SJCRH30 (cell line): Measurements from ENCODE around the gene AADACL3. TPM values are rescaled to one million over a fixed set of nuclear protein-coding genes. Genes with fewer than 3 reads are reported as not detected.
"Not testable (repeated sequence)": the region's sequence is repeated elsewhere in the genome, so short reads cannot be mapped to it uniquely, and the experiment has no call there.

Experiments
- DNase-seq, 2 experiments: peaks; one replicate each; pipeline ENCODE4 v3.0.0-alpha.2; 2015 to 2020
- H3K27ac ChIP-seq: fragments of 250-450 bp; sonication (Bioruptor Pico); 2 replicates; pipeline ENCODE4 v1.5.1; 2020; ENCODE audit warnings: mild to moderate bottlenecking, moderate library complexity
- H3K27me3 ChIP-seq: fragments of 250-450 bp; sonication (Bioruptor Pico); 2 replicates; pipeline ENCODE4 v1.5.1; 2020; ENCODE audit warnings: mild to moderate bottlenecking, moderate library complexity
- H3K36me3 ChIP-seq: fragments of 250-450 bp; sonication (Bioruptor Pico); 2 replicates; pipeline ENCODE4 v1.5.1; 2020; ENCODE audit warnings: mild to moderate bottlenecking, moderate library complexity
- H3K4me1 ChIP-seq: fragments of 250-450 bp; sonication (Bioruptor Pico); 2 replicates; pipeline ENCODE4 v1.5.1; 2020; ENCODE audit warnings: mild to moderate bottlenecking, moderate library complexity
- H3K4me3 ChIP-seq: fragments of 250-450 bp; sonication (Bioruptor Pico); 2 replicates; pipeline ENCODE4 v1.5.1; 2020; ENCODE audit warnings: mild to moderate bottlenecking, moderate library complexity
- H3K9me3 ChIP-seq: fragments of 250-450 bp; sonication (Bioruptor Pico); replicated peaks from 2 replicates; pipeline ENCODE4 v1.5.1; 2020; ENCODE audit warnings: mild to moderate bottlenecking, moderate library complexity
- total RNA-seq: library from RNA; depleted of rRNA; stranded (reverse); fragments of >200 nt; shearing (Covaris generic); gene quantifications from 2 replicates; pipeline ENCODE4 v1.2.3, GENCODE V29; 2014; rRNA removed

AADACL3 gene, protein sequence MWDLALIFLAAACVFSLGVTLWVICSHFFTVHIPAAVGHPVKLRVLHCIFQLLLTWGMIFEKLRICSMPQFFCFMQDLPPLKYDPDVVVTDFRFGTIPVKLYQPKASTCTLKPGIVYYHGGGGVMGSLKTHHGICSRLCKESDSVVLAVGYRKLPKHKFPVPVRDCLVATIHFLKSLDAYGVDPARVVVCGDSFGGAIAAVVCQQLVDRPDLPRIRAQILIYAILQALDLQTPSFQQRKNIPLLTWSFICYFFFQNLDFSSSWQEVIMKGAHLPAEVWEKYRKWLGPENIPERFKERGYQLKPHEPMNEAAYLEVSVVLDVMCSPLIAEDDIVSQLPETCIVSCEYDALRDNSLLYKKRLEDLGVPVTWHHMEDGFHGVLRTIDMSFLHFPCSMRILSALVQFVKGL
- not detected in 2 replicates for total RNA-seq

DNA sequence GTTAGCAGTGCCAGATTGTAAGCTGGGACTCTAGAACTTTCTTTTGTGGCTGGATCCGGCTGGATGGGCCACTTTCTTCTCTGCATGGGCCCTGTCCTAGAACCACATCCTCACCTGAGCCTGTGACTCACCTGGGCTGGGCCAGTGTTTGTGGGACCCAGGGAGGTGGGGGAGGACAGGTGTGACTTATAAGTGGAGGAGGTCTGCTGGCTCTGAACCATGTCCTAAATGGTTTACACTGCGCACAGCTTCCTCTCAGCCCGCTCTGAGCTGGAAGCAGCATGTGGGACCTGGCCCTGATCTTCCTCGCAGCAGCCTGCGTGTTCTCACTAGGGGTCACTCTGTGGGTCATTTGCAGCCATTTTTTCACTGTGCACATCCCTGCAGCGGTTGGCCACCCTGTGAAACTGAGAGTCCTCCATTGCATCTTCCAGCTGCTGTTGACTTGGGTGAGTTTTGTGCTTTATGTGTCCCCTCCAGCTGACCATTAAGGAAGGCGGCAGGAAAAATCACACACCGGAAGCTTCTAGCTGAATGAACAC, at the start of gene AADACL3:
Gene AADACL3, plus strand, starts transcription at position 215 of the 542 bp plus-strand sequence. Its CDS starts 67 bp downstream, at position 282.
- H3K4me3 ChIP-seq: no peak within 1 kb of the TSS
- no peaks in the 10 kb centered on the region for H3K36me3 ChIP-seq
- H3K9me3 ChIP-seq: no peaks in the 10 kb centered on the region
- no peaks in the 10 kb centered on the region for H3K4me1 ChIP-seq
- no peak within 1 kb of the TSS for H3K27ac ChIP-seq
- 0 out of 2 replicates have a peak, but pooled peaks cover 2% of the 10 kb centered on the region for H3K27me3 ChIP-seq
- no peak for DNase-seq

DNA sequence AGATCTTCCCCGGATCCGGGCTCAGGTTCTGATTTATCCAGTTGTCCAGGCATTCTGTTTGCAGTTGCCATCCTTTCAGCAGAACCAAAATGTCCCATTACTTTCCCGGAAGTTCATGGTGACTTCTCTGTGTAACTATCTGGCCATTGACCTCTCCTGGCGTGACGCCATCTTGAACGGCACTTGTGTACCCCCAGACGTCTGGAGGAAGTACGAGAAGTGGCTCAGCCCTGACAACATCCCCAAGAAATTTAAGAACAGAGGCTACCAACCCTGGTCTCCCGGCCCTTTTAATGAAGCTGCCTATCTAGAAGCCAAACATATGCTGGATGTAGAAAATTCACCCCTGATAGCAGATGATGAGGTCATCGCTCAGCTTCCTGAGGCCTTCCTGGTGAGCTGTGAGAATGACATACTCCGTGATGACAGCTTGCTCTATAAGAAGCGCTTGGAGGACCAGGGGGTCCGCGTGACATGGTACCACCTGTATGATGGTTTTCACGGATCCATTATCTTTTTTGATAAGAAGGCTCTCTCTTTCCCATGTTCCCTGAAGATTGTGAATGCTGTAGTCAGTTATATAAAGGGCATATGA, 49.7 kb upstream of the AADACL3 start:
- Histone ChIP-seq H3K36me3 (no peaks in the 10 kb centered on the region), H3K4me3 (no peak overlapping the region), H3K27me3 (no peaks in the 10 kb centered on the region), H3K9me3 (peaks cover 4% of the 10 kb centered on the region; the same call in 1 of the 2 replicates), H3K4me1 (peaks cover 7% of the 10 kb centered on the region), H3K27ac (no peak overlapping the region)
- no peak for DNase-seq

DNA sequence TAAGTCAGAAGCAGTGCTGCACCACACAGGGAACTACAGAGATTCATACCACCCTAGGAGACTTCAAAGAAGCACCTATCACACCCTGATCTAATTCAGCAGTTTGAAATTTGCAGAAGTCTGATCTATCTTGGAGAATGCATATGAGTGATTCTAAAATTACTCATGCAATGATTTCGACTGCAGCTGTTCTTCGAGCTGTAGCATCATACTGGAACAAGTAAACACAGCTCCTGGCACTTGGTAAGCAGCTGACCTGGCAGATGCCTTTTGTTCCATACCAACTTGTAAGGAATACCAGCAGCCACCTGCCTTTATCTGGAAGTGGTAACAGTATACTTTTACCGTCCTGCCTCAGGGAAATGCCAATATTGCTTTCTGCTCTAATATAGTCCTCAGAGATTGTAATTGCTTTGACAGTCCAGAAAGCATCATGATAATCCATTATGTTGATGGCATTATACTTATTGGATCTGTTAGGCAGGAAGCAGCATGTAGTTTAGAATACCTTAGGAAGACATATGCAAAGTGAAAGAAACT, 46.3 kb upstream of the AADACL3 start:
- H3K4me3 ChIP-seq: no peak overlapping the region
- no peaks in the 10 kb centered on the region for H3K27me3 ChIP-seq
- peak; percentile 27 to 47 for DNase-seq
- peaks cover 4% of the 10 kb centered on the region; the same call in 1 of the 2 replicates for H3K9me3 ChIP-seq
- no peaks in the 10 kb centered on the region for H3K36me3 ChIP-seq
- peaks cover 7% of the 10 kb centered on the region for H3K4me1 ChIP-seq
- H3K27ac ChIP-seq: no peak overlapping the region

DNA sequence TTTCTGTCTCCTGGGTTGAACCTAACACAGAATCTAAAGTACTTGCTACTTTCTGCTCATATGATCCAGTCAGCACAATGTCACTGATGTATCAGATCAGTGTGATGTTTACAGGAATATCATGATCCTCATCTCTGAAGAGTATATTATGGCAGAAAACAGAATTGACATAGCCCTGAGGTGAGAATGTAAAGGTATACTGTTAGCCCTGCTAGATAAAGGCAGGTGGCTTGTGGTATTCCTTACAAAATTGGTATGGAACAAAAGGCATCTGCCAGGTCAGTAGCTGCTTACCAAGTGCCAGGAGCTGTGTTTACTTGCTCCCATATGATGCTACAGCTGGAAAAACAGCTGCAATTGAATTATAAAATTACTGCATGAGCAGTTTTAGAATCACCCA, 41.6 kb upstream of the AADACL3 start:
- Histone ChIP-seq H3K27ac (no peak overlapping the region), H3K27me3 (no peaks in the 10 kb centered on the region), H3K36me3 (no peaks in the 10 kb centered on the region), H3K9me3 (no peaks in the 10 kb centered on the region), H3K4me3 (no peak overlapping the region), H3K4me1 (peaks cover 4% of the 10 kb centered on the region)
- no peak for DNase-seq

DNA sequence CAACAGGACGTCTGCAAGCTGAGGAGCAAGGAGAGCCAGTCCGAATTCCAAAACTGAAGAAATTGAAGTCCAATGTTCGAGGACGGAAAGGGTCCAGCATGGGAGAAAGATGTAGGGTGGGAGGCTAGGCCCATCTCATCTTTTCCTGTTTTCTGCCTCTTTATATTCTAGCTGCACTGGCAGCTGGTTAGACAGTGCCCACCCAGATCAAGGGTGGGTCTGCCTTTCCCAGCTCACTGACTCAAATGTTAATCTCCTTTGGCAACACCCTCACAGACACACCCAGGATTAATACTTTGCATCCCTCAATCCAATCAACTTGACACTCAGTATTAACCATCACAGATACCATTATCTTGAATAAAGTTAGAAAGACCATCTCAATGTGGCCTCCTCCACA, 39.8 kb upstream of the AADACL3 start:
- not testable (repeated sequence) for H3K27ac ChIP-seq, H3K36me3 ChIP-seq, H3K4me1 ChIP-seq, H3K9me3 ChIP-seq, H3K4me3 ChIP-seq, H3K27me3 ChIP-seq, DNase-seq

DNA sequence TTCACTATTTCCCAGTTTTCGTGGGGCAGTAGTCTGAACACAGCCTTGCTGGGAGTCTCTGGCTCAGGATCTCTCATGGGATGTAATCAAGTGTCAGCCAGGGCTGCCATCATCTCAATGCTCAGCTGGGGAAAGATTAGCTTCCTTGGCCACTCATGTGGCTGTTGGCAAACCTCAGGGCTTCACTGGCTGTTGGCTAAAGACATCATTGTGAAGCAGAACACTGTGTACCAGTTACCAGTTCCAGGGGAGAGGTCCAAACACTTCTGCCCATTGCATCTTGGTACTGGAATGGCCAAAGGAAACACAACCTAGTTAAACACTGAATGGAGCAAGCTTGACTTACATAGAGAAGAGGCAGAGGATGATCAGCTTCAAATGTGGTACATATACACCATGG, 38.3 kb upstream of the AADACL3 start:
- Histone ChIP-seq H3K4me3 (no peak overlapping the region), H3K36me3 (no peaks in the 10 kb centered on the region), H3K9me3 (no peaks in the 10 kb centered on the region; the same call in 1 of the 2 replicates), H3K27ac (no peak overlapping the region), H3K27me3 (no peaks in the 10 kb centered on the region), H3K4me1 (no peaks in the 10 kb centered on the region)
- no peak for DNase-seq

DNA sequence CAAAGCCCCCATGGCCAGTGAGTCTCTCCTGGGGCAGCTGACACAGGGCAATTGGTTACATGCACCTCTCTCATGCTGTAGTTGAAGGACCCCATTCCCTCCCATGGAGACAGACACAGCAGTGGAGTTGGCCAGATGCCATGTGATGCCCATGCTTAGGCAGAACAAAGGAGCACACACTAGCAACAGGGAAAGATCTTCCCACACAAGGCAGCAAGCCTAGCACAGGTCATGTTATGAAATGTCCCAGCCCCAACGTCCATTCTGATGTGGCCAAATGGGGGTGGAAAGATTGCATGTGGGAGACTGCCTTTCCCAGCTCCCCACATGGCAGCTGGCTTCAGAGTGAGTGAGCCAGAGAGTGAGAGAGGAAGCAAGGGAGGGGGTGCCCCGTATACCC, 37.6 kb upstream of the AADACL3 start:
- Histone ChIP-seq H3K4me3 (no peak overlapping the region), H3K27me3 (no peaks in the 10 kb centered on the region), H3K4me1 (no peaks in the 10 kb centered on the region), H3K36me3 (no peaks in the 10 kb centered on the region), H3K9me3 (no peaks in the 10 kb centered on the region; the same call in 1 of the 2 replicates), H3K27ac (no peak overlapping the region)
- DNase-seq: no peak

DNA sequence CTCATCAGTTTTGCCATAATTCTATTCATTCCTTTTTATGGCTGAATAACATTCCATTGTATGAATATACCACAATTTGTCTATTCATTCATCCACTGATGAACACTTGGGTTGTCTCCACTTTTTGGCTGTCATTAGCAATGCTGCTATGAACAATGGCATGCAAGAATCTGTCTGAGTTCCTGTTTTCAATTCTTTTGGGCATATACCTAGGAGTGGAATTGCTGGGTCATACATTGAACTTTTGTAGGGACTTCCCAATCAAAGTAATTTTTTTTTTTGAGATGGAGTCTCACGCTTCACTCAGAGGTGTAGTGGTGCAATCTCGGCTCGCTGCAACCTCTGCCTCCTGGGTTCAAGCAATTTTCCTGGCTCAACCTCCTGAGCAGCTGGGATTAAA, 37.1 kb upstream of the AADACL3 start:
- no peak for DNase-seq
- no peaks in the 10 kb centered on the region for H3K4me1 ChIP-seq
- no peaks in the 10 kb centered on the region; the same call in 1 of the 2 replicates for H3K9me3 ChIP-seq
- no peaks in the 10 kb centered on the region for H3K36me3 ChIP-seq
- no peaks in the 10 kb centered on the region for H3K27me3 ChIP-seq
- H3K27ac ChIP-seq: no peak overlapping the region
- H3K4me3 ChIP-seq: no peak overlapping the region

DNA sequence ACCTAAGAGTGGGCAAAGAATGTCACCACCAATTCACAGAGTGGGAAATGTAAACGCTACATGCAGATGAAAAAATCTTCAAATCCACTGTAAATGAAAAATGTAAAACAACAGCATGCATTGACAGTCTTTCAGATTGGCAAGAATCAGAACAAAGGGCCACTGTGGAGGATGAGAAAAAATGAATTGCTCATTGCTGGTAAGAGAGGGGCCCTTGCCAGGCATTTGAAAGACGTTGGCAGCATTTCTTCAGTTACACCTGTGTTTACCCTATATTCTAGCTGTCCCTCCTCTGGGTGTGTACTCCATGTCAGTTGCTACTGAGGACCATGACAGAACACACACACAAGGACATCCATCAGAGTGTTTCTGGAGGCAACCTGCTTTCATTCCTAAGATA, 25.8 kb upstream of the AADACL3 start:
- Histone ChIP-seq H3K4me1 (no peaks in the 10 kb centered on the region), H3K27me3 (no peaks in the 10 kb centered on the region), H3K36me3 (no peaks in the 10 kb centered on the region), H3K9me3 (no peaks in the 10 kb centered on the region), H3K27ac (no peak overlapping the region), H3K4me3 (no peak overlapping the region)
- DNase-seq: no peak

DNA sequence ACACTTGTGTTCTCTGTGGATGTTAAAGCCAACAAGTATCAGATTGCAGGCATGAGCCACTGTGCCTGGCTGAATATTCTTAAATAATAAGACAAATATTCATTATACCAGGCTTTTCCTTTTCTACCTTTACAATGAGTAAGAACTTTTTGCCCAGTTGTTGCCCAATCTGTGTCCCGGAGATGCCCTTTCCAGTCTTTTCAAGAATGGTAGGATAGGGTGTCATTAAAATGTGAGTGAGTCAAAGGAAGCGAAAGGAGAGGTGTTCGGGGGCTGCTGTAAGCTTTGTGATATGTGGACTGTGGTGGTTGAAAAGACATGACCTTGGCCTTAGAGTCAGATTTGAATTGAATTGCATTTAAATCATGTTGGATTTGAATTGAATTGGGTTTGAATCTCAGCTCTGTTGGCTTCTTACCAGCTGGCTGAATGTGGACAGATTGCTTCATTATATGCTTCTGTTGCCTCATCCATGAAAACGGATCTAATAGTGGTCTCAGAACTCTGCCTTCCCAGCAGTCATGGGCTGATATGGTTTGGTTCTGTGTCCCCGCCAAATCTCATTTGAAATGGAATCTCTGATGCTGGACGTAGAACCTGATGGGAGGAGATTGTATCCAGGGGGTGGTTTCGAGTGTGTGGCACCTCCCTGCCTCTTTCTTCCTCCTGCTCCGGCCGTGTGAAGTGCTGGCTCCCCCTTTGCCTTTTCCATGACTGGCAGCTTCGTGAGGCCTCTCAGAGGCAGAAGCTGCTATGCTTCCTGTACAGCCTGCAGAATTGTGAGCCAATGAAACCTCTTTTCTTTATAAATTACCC, 22.7 kb upstream of the AADACL3 start:
- Histone ChIP-seq H3K4me3 (no peak overlapping the region), H3K9me3 (no peaks in the 10 kb centered on the region), H3K36me3 (no peaks in the 10 kb centered on the region), H3K27me3 (no peaks in the 10 kb centered on the region), H3K27ac (no peak overlapping the region), H3K4me1 (no peaks in the 10 kb centered on the region)
- no peak for DNase-seq

DNA sequence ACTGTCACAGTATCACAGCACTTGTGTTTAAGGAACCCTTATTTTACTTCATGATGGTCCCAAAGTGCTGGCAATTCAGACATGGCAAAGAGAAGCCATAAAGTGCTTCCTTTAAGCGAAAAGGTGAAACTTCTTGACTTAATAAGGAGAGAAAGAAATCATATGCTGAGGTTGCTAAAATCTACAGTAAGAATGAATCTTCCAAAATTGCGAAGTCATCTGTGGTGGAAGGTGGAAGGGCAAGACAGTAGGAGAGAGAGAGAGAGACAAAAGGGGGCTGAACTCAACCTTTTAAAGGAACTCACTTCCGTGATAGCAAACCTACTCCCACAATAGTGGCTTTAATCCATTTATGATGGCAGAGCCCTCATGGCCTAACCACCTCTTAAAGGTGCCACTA, 19.3 kb upstream of the AADACL3 start:
- Histone ChIP-seq H3K4me1 (no peaks in the 10 kb centered on the region), H3K9me3 (no peaks in the 10 kb centered on the region), H3K4me3 (no peak overlapping the region), H3K36me3 (no peaks in the 10 kb centered on the region), H3K27ac (no peak overlapping the region), H3K27me3 (no peaks in the 10 kb centered on the region)
- DNase-seq: no peak

DNA sequence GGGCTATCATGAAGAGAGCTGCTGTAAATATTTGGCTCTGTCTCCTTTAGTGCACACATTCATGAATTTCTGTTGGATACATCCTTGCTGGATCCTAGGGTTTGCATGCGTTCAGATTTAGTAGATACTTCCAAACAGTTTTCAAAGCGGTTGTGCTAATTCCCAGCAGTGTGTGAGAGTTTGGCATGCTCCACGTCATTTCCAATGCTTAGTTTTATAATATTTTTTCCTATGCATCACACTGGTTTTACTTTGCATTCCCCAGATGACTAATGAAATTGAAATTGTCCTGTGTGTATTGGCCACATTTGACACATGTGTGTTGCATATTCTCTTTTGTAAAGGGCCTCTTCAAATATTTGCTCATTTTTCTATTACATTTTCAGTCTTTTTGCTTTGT, 18.5 kb upstream of the AADACL3 start:
- H3K4me1 ChIP-seq: no peaks in the 10 kb centered on the region
- DNase-seq: no peak
- no peak overlapping the region for H3K4me3 ChIP-seq
- no peak overlapping the region for H3K27ac ChIP-seq
- no peaks in the 10 kb centered on the region for H3K36me3 ChIP-seq
- H3K27me3 ChIP-seq: no peaks in the 10 kb centered on the region
- no peaks in the 10 kb centered on the region for H3K9me3 ChIP-seq

DNA sequence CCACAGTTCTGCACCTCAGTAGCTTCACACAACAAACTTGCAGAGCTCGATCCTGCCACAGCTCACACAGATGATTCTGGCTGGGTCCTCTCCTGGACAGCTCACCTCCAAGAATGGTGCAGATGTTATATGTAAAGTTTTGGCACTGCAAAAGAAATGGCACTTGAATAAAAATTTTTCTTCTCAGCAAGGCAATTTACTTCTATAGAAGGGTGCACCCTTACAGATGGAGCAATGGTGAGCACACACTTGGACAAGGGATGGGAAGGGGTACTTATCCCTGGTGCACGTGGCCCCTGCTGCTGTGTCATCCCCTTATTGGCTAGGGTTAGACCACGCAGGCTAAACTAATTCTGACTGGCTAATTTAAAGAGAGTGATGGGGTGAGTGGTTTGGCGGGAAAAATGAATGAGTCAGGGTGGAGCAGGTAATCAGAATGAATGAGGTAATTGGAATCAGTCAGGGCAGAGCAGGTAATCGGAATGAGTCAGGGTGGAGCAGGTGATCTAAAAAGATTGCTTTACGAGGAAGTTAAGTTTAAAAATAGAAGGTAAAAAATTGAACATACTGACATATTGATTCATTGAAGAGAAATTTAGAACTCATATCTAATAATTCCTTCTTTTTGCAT, 12.0 kb upstream of the AADACL3 start:
- no peak for DNase-seq
- no peaks in the 10 kb centered on the region for H3K36me3 ChIP-seq
- no peak overlapping the region for H3K4me3 ChIP-seq
- no peaks in the 10 kb centered on the region for H3K4me1 ChIP-seq
- H3K27me3 ChIP-seq: no peaks in the 10 kb centered on the region
- H3K27ac ChIP-seq: no peak overlapping the region
- H3K9me3 ChIP-seq: no peaks in the 10 kb centered on the region

DNA sequence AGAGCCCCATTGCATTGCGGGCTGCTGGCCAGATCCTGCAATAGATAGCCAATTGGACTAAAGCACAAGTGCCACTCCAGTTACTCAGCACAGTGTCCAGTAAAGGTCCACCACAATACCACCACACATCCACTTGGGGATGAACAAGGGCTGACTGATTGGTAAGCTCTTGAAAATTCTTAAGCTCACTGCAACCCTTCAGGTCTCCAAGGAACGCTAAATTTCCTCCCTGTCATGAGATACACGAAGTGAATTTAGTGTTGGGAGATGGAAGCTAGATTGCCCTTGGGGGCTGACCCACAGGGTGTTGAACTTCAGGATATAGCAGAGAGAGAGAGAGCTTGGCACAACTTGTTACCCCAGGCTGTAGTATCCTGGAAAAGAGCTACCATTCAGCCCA, 9.8 kb upstream of the AADACL3 start:
- no peaks in the 10 kb centered on the region for H3K9me3 ChIP-seq
- no peaks in the 10 kb centered on the region for H3K36me3 ChIP-seq
- no peak overlapping the region for H3K27ac ChIP-seq
- H3K4me1 ChIP-seq: no peaks in the 10 kb centered on the region
- H3K4me3 ChIP-seq: no peak overlapping the region
- H3K27me3 ChIP-seq: no peaks in the 10 kb centered on the region
- DNase-seq: no peak
